Tibial artery (tissue), 4 donors: ENCODE measurements around the gene ZNF350.
"Not testable (repeated sequence)": the region's sequence is repeated elsewhere in the genome, so short reads cannot be mapped to it uniquely, and the experiment has no call there.

Experiments used
- DNase-seq, 2 donors: peaks; one replicate each; pipeline ENCODE4 v3.0.0-alpha.2; 2019
- H3K27ac ChIP-seq, 2 donors: fragments of 200-600 bp; sonication (generic) in 1 of 2; 1 replicate in 1 of 2; 2 replicates in 1 of 2; pipeline ENCODE4 v1.5.1; 2018 to 2019; ENCODE audit warnings: mild to moderate bottlenecking in 1 of 2
- H3K27me3 ChIP-seq, 2 donors: fragments of 200-600 bp; sonication (generic) in 1 of 2; one replicate each; pipeline versions ENCODE4 v1.5.1 to v1.6.0; 2016 to 2019
- H3K36me3 ChIP-seq, 3 donors: fragments of 200-600 bp; sonication (generic) in 2 of 3; one replicate each; pipeline ENCODE4 v1.5.1; 2016 to 2019; ENCODE audit warnings: mild to moderate bottlenecking in 2 of 3
- H3K4me1 ChIP-seq, 4 donors: fragments of 200-600 bp; sonication (generic) in 2 of 4; 1 replicate in 3 of 4; 2 replicates in 1 of 4; pipeline ENCODE4 v1.5.1; 2016 to 2019
- H3K4me3 ChIP-seq, 2 donors: fragments of 200-600 bp; sonication (generic) in 1 of 2; 1 replicate in 1 of 2; 2 replicates in 1 of 2; pipeline ENCODE4 v1.5.1; 2018 to 2019; ENCODE audit warnings: mild to moderate bottlenecking in 2 of 2
- H3K9me3 ChIP-seq, 3 donors: fragments of 200-600 bp; sonication (generic) in 1 of 3; one replicate each; pipeline ENCODE4 v1.5.1; 2016 to 2019
- CTCF ChIP-seq, 2 experiments: fragments of 200-600 bp in 1 of 2; fragments of 450-650 bp in 1 of 2; IDR thresholded peaks; one replicate each; pipeline ENCODE4 v1.5.1; 2017 to 2019; ENCODE audit warnings: antibody characterized with exemption in 2 of 2, mild to moderate bottlenecking in 1 of 2, moderate library complexity in 1 of 2
- intact Hi-C: fragments of 100-400 bp; cut with DNase I; formaldehyde crosslinking; loops from one replicate; pipeline ENCODE4 v1.15.0; 2023; ENCODE audit warnings: low total_unique reads

Gene ZNF350

GRCh38 chr19:51986309-51987291 is at the start of gene ZNF350:
Gene ZNF350 (minus strand): TSS chr19:51986840. CDS start chr19:51974360, 12,480 bp downstream.
- Histone ChIP-seq H3K9me3 (peaks cover 0 to 74% (median 50%) of the 10 kb centered on the region in 3 donors), H3K27me3 (no peaks in the 10 kb centered on the region), H3K27ac (peak within 1 kb of the TSS; percentile 80 to 83), H3K4me3 (peak within 1 kb of the TSS; percentile 61 to 74), H3K4me1 (peaks cover 0 to 12% (median 9%) of the 10 kb centered on the region in 4 donors), H3K36me3 (peaks cover 10 to 20% (median 17%) of the 10 kb centered on the region in 3 donors)
- DNase-seq, result peak; percentile 96
- TF ChIP-seq CTCF (IDR thresholded peaks at IDR 0.05), result no peak
- intact Hi-C loops, result no loop called here

- Histone ChIP-seq H3K4me1 (no peaks in the 10 kb centered on the region), H3K27me3 (no peaks in the 10 kb centered on the region), H3K4me3 (no peak overlapping the region), H3K36me3 (peaks cover 71 to 81% (median 81%) of the 10 kb centered on the region in 3 donors), H3K27ac (no peak overlapping the region), H3K9me3 (peaks cover 16 to 94% (median 81%) of the 10 kb centered on the region in 3 donors)
- no peak for DNase-seq
- intact Hi-C loops, result no loop called here
- TF ChIP-seq CTCF (IDR thresholded peaks at IDR 0.05), result no peak
These were observed 47.5 kb upstream of the ZNF350 start for GRCh38 chr19:52034051-52034728.

GRCh38 chr19:52028780-52029123 is 42.1 kb upstream of the ZNF350 start:
- no peak for TF ChIP-seq CTCF (IDR thresholded peaks at IDR 0.05)

GRCh38 chr19:52028027-52028779 is 41.6 kb upstream of the ZNF350 start, which contains the start of gene ZNF614:
Gene ZNF614 (minus strand): TSS chr19:52028379. CDS start chr19:52025745, 2,634 bp downstream.
- Histone ChIP-seq H3K36me3 (peaks cover 48 to 60% (median 54%) of the 10 kb centered on the region in 3 donors), H3K9me3 (peaks cover 3 to 72% (median 40%) of the 10 kb centered on the region in 3 donors), H3K4me3 (peak within 1 kb of the TSS; percentile 79 to 87), H3K27me3 (no peaks in the 10 kb centered on the region), H3K27ac (peak within 1 kb of the TSS; percentile 93 to 94), H3K4me1 (peaks cover 0 to 12% (median 10%) of the 10 kb centered on the region in 4 donors)
- intact Hi-C loops, result no loop called here
- DNase-seq, result peak; percentile 85 to 92
- TF ChIP-seq CTCF (IDR thresholded peaks at IDR 0.05), result no peak

More at GRCh38 chr19:52028780-52029123, 42.1 kb upstream of the ZNF350 start:
- Histone ChIP-seq H3K36me3 (peaks cover 45 to 60% (median 54%) of the 10 kb centered on the region in 3 donors), H3K4me3 (peak overlapping the region; percentile 79 to 87), H3K9me3 (peaks cover 7 to 72% (median 40%) of the 10 kb centered on the region in 3 donors), H3K27me3 (no peaks in the 10 kb centered on the region), H3K27ac (peak overlapping the region; percentile 93 to 94), H3K4me1 (peaks cover 0 to 12% (median 10%) of the 10 kb centered on the region in 4 donors)
- intact Hi-C loops, result no loop called here
- no peak for DNase-seq

GRCh38 chr19:52026255-52026990 is 39.8 kb upstream of the ZNF350 start:
- H3K27ac ChIP-seq, DNase-seq, intact Hi-C loops, H3K4me3 ChIP-seq, H3K27me3 ChIP-seq: not testable (repeated sequence)
- H3K9me3 ChIP-seq, result peaks cover 3 to 70% (median 37%) of the 10 kb centered on the region in 3 donors
- peaks cover 0 to 12% (median 10%) of the 10 kb centered on the region in 4 donors for H3K4me1 ChIP-seq
- H3K36me3 ChIP-seq, result peaks cover 53 to 58% (median 56%) of the 10 kb centered on the region in 3 donors

GRCh38 chr19:52024478-52024877 is 37.8 kb upstream of the ZNF350 start:
- H3K4me3 ChIP-seq, H3K27me3 ChIP-seq, DNase-seq, H3K27ac ChIP-seq, intact Hi-C loops: not testable (repeated sequence)
- Histone ChIP-seq H3K4me1 (peaks cover 0 to 12% (median 10%) of the 10 kb centered on the region in 4 donors), H3K9me3 (peaks cover 4 to 73% (median 48%) of the 10 kb centered on the region in 3 donors), H3K36me3 (peaks cover 70 to 75% (median 71%) of the 10 kb centered on the region in 3 donors)
